HG03066 (cell line): ENCODE measurements around the gene MTA3.
"Not testable (repeated sequence)": the region's sequence is repeated elsewhere in the genome, so short reads cannot be mapped to it uniquely, and the experiment has no call there.

Experiments used
- ATAC-seq: cut with Tn5 transposase; IDR thresholded peaks from one replicate; pipeline ENCODE4 v1.9.1; 2021; ENCODE audit warnings: low read depth; ENCODE audit not compliant: unreplicated experiment

MTA3 gene

GRCh38 chr2:42568401-42569115 lies at the start of gene MTA3:
TSS of gene MTA3 (plus strand) at chr2:42568632. CDS start at chr2:42568746, 114 bp downstream.
- ATAC-seq: peak; percentile 35

GRCh38 chr2:42519624-42520023 lies 48.8 kb upstream of the MTA3 start:
- ATAC-seq: no peak

GRCh38 chr2:42522035-42522434 lies 46.4 kb upstream of the MTA3 start:
- ATAC-seq: no peak

- ATAC-seq: no peak
Observed at GRCh38 chr2:42523341-42523740, 45.1 kb upstream of the MTA3 start.

GRCh38 chr2:42532397-42532796 lies 36.0 kb upstream of the MTA3 start:
- no peak for ATAC-seq

- no peak for ATAC-seq
Observed at GRCh38 chr2:42537493-42537892, 30.9 kb upstream of the MTA3 start.

- no peak for ATAC-seq
Observed at GRCh38 chr2:42542871-42543270, 25.6 kb upstream of the MTA3 start.

GRCh38 chr2:42545023-42545721 lies 23.3 kb upstream of the MTA3 start:
- no peak for ATAC-seq

GRCh38 chr2:42545841-42546390 lies 22.5 kb upstream of the MTA3 start:
- ATAC-seq: no peak

- ATAC-seq: no peak
Observed at GRCh38 chr2:42547014-42547413, 21.4 kb upstream of the MTA3 start.

GRCh38 chr2:42547446-42548295 lies 20.8 kb upstream of the MTA3 start:
- no peak for ATAC-seq

- no peak for ATAC-seq
Observed at GRCh38 chr2:42550870-42551269, 17.6 kb upstream of the MTA3 start.

- no peak for ATAC-seq
Observed at GRCh38 chr2:42554392-42554791, 14.0 kb upstream of the MTA3 start.

GRCh38 chr2:42556315-42556890 lies 12.0 kb upstream of the MTA3 start:
- no peak for ATAC-seq

- no peak for ATAC-seq
Observed at GRCh38 chr2:42557306-42557705, 11.1 kb upstream of the MTA3 start.

GRCh38 chr2:42558827-42559226 lies 9.6 kb upstream of the MTA3 start:
- ATAC-seq: no peak

- not testable (repeated sequence) for ATAC-seq
Observed at GRCh38 chr2:42560133-42560532, 8.3 kb upstream of the MTA3 start.

- no peak for ATAC-seq
Observed at GRCh38 chr2:42560899-42561298, 7.5 kb upstream of the MTA3 start.

GRCh38 chr2:42562474-42563144 lies 5.8 kb upstream of the MTA3 start:
- ATAC-seq: no peak

- ATAC-seq: no peak
Observed at GRCh38 chr2:42566025-42566424, 2.4 kb upstream of the MTA3 start.
